MM.1S (cell line): ENCODE results near the gene MEIS2.

Experiments used
- DNase-seq: peaks from one replicate; pipeline ENCODE4 v3.0.0-alpha.2; 2015
- H2AFZ ChIP-seq: fragments of 300-600 bp; sonication (generic); 2 replicates; pipeline ENCODE4 v1.6.0; 2016; ENCODE audit warnings: antibody characterized with exemption, low read length
- H3F3A ChIP-seq: fragments of 300-600 bp; sonication (generic); 2 replicates; pipeline ENCODE4 v1.6.1; 2016; ENCODE audit warnings: mild to moderate bottlenecking, antibody characterized with exemption, low read length, moderate library complexity, mixed read lengths; ENCODE audit not compliant: insufficient read depth
- H3K27ac ChIP-seq: fragments of 300-600 bp; sonication (generic); 2 replicates; pipeline ENCODE4 v1.5.1; 2016; ENCODE audit warnings: mild to moderate bottlenecking, low read length
- H3K27me3 ChIP-seq: fragments of 300-600 bp; sonication (generic); replicated peaks from 2 replicates; pipeline ENCODE4 v1.6.0; 2016; ENCODE audit warnings: low read length; ENCODE audit not compliant: insufficient read depth
- H3K36me3 ChIP-seq: fragments of 300-600 bp; sonication (generic); replicated peaks from 2 replicates; pipeline ENCODE4 v1.6.1; 2016; ENCODE audit warnings: mild to moderate bottlenecking, low read length, mixed read lengths; ENCODE audit not compliant: insufficient read depth
- H3K4me1 ChIP-seq: fragments of 300-600 bp; sonication (generic); 2 replicates; pipeline ENCODE4 v1.6.1; 2016; ENCODE audit warnings: low read length, mixed read lengths
- H3K4me2 ChIP-seq: fragments of 300-600 bp; sonication (generic); 2 replicates; pipeline ENCODE4 v1.6.0; 2016; ENCODE audit warnings: low read depth, low read length
- H3K4me3 ChIP-seq: fragments of 300-600 bp; sonication (generic); 2 replicates; pipeline ENCODE4 v1.5.1; 2016; ENCODE audit warnings: low read length, mixed read lengths
- H3K79me2 ChIP-seq: fragments of 300-600 bp; sonication (generic); 2 replicates; pipeline ENCODE4 v1.6.1; 2016; ENCODE audit warnings: mixed run types, low read length, mixed read lengths
- H3K9ac ChIP-seq: fragments of 300-600 bp; sonication (generic); 2 replicates; pipeline ENCODE4 v1.6.1; 2016; ENCODE audit warnings: low read length, mixed read lengths
- H3K9me2 ChIP-seq: fragments of 300-600 bp; sonication (generic); replicated peaks from 2 replicates; pipeline ENCODE4 v1.6.1; 2016; ENCODE audit warnings: mild to moderate bottlenecking, low read length, mixed read lengths; ENCODE audit not compliant: insufficient read depth
- H3K9me3 ChIP-seq: fragments of 300-600 bp; sonication (generic); replicated peaks from 2 replicates; pipeline ENCODE4 v1.6.1; 2016; ENCODE audit warnings: mild to moderate bottlenecking, low read length, mixed read lengths; ENCODE audit not compliant: insufficient read depth
- H4K20me1 ChIP-seq: fragments of 300-600 bp; sonication (generic); 2 replicates; pipeline ENCODE4 v1.6.1; 2016; ENCODE audit warnings: mild to moderate bottlenecking, low read length, moderate library complexity, mixed read lengths; ENCODE audit not compliant: insufficient read depth
- EZH2 ChIP-seq: fragments of 300-600 bp; sonication (generic); optimal IDR thresholded peaks from 2 replicates; pipeline ENCODE3; 2017; ENCODE audit warnings: low read depth, mild to moderate bottlenecking, antibody characterized with exemption, low read length, mixed read lengths
- EZH2phosphoT487 ChIP-seq: fragments of 300-600 bp; sonication (generic); IDR thresholded peaks from 2 replicates; pipeline ENCODE4 v1.6.1; 2018; ENCODE audit warnings: antibody characterized with exemption, low read length
- TF ChIP-seq, protein P1 (sequence below): fragments of 300-600 bp; sonication (generic); IDR thresholded peaks from 2 replicates; pipeline ENCODE4 v1.5.1; 2016; ENCODE audit warnings: antibody characterized with exemption, low read length, mixed read lengths

MEIS2 gene

DNA sequence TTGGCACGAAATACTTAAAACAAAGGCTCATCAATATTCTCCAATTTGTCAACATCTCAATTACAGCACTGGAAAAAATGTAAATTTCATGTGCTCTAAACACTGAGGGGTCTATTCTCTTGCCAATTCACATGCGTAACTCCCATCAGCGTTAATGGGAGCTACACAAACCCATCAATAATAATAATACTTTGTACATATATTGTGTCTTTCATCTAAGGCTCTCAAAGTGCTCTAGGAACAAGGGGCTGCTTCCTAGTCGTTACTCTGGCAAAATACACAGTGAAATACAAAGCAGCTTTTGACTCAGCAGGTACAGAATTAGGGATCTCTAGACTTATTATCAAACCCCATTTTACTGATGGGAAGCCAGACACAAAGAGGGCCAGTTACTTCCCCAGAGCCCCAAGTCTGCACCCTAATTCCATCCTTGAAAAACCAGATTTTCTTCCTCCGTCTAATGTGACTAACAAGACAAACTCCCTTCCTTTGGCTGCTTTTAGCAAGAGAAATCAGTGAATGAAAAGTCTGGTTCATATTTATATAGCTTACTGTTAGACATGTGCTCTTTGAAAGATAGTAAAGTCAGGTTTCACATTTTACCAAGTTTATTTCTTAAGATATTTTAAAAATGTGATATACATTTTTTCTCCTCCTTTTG, 20.0 kb downstream of the MEIS2 start:
- H3F3A ChIP-seq: no peaks in the 10 kb centered on the region
- TF ChIP-seq EZH2phosphoT487: no peak
- TF ChIP-seq, protein P1, sequence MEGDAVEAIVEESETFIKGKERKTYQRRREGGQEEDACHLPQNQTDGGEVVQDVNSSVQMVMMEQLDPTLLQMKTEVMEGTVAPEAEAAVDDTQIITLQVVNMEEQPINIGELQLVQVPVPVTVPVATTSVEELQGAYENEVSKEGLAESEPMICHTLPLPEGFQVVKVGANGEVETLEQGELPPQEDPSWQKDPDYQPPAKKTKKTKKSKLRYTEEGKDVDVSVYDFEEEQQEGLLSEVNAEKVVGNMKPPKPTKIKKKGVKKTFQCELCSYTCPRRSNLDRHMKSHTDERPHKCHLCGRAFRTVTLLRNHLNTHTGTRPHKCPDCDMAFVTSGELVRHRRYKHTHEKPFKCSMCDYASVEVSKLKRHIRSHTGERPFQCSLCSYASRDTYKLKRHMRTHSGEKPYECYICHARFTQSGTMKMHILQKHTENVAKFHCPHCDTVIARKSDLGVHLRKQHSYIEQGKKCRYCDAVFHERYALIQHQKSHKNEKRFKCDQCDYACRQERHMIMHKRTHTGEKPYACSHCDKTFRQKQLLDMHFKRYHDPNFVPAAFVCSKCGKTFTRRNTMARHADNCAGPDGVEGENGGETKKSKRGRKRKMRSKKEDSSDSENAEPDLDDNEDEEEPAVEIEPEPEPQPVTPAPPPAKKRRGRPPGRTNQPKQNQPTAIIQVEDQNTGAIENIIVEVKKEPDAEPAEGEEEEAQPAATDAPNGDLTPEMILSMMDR: no peak
- no peaks in the 10 kb centered on the region for H3K4me1 ChIP-seq
- no peaks in the 10 kb centered on the region for H3K9me2 ChIP-seq
- no peaks in the 10 kb centered on the region for H3K36me3 ChIP-seq
- no peak for DNase-seq
- H2AFZ ChIP-seq: no peak overlapping the region
- H3K9me3 ChIP-seq: no peaks in the 10 kb centered on the region
- no peak overlapping the region for H3K4me3 ChIP-seq
- H3K9ac ChIP-seq: no peak overlapping the region
- H4K20me1 ChIP-seq: no peaks in the 10 kb centered on the region
- no peak overlapping the region for H3K4me2 ChIP-seq
- no peaks in the 10 kb centered on the region for H3K79me2 ChIP-seq
- no peak overlapping the region for H3K27ac ChIP-seq
- H3K27me3 ChIP-seq: no peaks in the 10 kb centered on the region

GRCh38 chr15:37079726-37080125, 20.6 kb downstream of the MEIS2 start:
- no peaks in the 10 kb centered on the region for H3K9me3 ChIP-seq
- TF ChIP-seq, protein P1: no peak
- TF ChIP-seq EZH2 (no peak), EZH2phosphoT487 (no peak)
- no peaks in the 10 kb centered on the region for H4K20me1 ChIP-seq
- no peak overlapping the region for H3K27ac ChIP-seq
- H3F3A ChIP-seq: no peaks in the 10 kb centered on the region
- no peaks in the 10 kb centered on the region for H3K9me2 ChIP-seq
- H3K36me3 ChIP-seq: no peaks in the 10 kb centered on the region
- no peak overlapping the region for H3K4me3 ChIP-seq
- no peaks in the 10 kb centered on the region for H3K4me1 ChIP-seq
- no peaks in the 10 kb centered on the region for H3K79me2 ChIP-seq
- H3K4me2 ChIP-seq: no peak overlapping the region
- H3K27me3 ChIP-seq: no peaks in the 10 kb centered on the region
- H2AFZ ChIP-seq: no peak overlapping the region
- H3K9ac ChIP-seq: no peak overlapping the region
- no peak for DNase-seq

DNA sequence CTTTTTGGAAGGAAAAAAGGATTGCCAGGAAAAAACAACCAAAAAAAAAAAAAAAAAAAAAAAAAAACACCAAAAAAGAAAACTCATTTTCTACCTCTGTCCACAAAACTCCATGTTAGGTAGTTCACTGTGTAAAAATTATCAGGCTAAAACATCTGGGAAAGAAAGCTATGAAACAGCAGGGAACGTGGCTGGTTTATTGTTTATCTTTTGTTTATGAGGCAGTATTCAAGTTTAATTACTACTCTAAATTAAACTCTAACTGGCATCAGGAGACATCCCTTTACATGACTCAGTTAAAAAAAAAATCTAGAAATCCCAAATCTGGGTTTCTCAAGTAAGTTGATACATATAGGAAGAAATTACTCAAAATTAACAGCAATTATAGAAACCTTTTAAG, 21.8 kb downstream of the MEIS2 start:
- TF ChIP-seq EZH2 (no peak), EZH2phosphoT487 (no peak)
- TF ChIP-seq, protein P1: no peak
- Histone ChIP-seq H3K79me2 (no peaks in the 10 kb centered on the region), H3K36me3 (no peaks in the 10 kb centered on the region), H3F3A (no peaks in the 10 kb centered on the region), H3K27ac (no peak overlapping the region), H3K4me1 (no peaks in the 10 kb centered on the region), H2AFZ (no peak overlapping the region), H3K9me3 (no peaks in the 10 kb centered on the region), H3K9ac (no peak overlapping the region), H3K4me3 (no peak overlapping the region), H3K4me2 (no peak overlapping the region), H4K20me1 (no peaks in the 10 kb centered on the region), H3K9me2 (no peaks in the 10 kb centered on the region), H3K27me3 (no peaks in the 10 kb centered on the region)
- no peak for DNase-seq
